SH-SY5Y (cell line): Measurements from ENCODE around the gene PRDM16.

Source experiments
- GATA2 ChIP-seq: IDR thresholded peaks from 2 replicates; pipeline ENCODE4 v1.6.1; 2011; ENCODE audit warnings: mild to moderate bottlenecking, low read depth, low read length
- GATA3 ChIP-seq: IDR thresholded peaks from 2 replicates; pipeline ENCODE4 v1.6.1; 2011; ENCODE audit warnings: low read depth, mild to moderate bottlenecking, low read length, moderate library complexity

The PRDM16 gene

DNA sequence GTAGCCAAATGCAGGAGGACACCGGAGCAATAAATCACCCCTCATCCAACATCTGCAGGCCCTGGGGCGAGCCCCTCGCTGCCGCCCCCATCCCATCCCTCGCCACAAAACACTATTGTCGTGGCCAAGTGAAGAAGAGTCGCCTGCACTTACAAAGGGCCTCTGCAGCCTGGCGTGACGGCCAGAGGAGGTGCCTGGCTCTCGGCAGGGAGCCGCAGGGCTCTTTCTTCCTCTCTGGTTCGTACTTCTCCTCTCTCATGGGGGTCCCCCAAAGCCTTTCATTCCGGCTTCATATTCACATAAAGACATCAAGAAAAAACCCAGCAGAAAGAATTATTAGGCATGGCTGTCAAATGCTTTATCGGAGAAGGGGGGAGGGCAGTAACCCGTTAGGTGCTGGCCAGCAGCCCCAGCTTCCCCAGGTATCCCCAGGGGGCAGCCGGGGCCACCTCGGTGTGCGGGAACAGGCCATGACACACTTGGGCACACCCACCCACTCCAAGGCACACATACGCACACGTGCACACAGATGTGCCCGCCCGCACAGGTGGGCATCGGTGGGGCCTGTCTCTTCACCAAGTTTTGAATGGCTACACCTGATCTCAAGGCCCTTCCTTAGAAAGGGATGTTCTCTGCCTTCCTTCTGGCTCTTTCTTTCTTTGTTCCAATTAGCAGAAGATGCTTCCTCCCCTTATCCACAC lies 149.1 kb downstream of the PRDM16 start:
- TF ChIP-seq GATA2, result no peak
- no peak for TF ChIP-seq GATA3

DNA sequence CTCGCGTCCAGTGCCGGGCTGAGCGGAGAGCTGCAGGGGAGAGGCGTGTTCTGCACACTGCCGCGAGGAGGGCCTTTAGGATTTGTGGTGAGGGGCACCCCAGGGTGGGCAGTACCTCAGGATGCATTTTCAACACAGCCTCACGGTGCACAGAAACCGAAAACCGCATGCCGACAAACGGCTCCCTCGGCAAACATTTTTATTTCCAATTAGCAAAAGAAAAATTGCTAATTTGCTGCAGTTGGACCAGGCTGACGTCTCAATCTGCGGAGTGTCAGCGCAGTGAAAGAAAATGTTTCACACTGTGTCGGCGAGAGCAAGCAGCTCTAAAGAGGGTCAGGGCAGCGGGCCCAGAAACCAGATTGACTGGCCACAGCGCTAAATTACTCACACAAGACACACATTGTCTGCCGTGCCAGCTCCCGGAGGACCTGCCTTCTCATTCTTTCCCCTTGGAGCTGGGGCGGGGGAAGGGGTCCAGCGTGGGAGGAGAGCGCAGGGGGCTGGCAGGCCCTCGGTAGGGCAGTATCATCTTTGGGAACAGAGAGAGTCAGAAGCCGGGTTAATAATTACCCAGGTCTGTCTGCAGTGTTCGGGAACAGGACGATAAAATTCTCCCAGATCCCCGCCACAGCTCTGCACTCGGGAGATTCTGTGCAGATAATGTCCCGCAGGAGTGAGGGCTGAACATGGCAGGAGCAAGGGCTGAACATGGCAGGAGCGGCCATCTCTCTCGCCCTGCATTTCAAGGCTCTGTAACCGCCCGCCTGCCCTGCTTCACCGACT lies 150.2 kb downstream of the PRDM16 start:
- TF ChIP-seq GATA2, result peak; percentile 85
- no peak for TF ChIP-seq GATA3

DNA sequence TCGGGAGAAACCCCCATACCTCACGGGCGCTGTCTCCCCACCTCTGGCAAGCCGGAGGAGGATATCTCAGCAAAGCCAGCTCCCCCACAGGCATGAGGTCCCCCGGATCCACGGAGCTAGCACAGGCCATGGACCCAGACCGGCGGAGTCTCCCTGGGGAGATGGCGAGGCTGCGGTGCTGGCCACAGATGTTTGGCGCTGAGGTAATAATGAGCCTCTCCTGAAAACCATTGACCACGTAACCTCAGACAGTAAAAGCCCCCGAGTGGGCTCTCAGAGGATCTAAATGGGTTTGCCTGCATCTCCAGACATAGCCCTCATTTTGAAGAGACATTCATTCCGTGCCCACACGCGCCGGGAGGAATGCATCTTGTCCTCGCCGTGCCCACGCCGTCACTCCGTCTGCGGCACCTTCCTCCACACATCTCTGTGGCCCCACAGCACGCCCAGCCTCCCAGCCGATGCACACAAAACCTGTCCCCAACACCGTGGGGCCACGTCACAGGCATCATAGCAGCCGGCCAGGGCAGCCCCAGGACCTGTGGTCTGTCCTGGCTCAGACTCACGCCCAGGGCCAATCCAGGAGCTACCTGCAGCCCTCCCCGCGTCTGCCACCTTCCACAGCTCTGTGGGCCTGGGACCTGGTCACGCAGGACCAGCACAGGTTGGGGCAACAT lies 150.9 kb downstream of the PRDM16 start:
- TF ChIP-seq GATA2 (no peak), GATA3 (no peak)

GRCh38 chr1:3221112-3222041 lies 152.4 kb downstream of the PRDM16 start:
- TF ChIP-seq GATA2, result no peak

- TF ChIP-seq GATA3, result no peak
- TF ChIP-seq GATA2, result no peak
These were observed 153.2 kb downstream of the PRDM16 start for GRCh38 chr1:3222042-3222692.

- TF ChIP-seq GATA2, result no peak
- no peak for TF ChIP-seq GATA3
These were observed 156.7 kb downstream of the PRDM16 start for GRCh38 chr1:3225661-3226060.

DNA sequence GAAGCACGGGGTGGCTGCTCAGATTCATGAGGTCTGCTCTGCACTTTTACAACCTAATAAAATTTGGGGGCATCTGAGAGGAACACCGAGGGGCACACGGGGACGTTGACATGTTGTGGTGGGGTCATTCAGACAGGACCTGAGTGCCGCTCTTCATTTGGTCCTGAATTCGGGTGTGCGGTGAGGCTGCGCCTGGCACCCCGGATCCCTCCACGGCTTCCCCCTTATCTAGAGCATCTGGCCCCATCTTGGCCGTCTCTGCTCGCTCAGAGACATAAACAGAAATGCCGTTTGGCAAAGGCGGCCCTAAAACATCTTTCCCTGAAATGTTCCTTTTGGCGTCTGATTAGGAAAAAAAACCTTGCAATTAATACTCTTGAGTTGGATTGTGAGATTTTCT lies 157.2 kb downstream of the PRDM16 start:
- no peak; the same call in 1 of the 2 replicates for TF ChIP-seq GATA2
- no peak for TF ChIP-seq GATA3

GRCh38 chr1:3226701-3227350 lies 157.8 kb downstream of the PRDM16 start:
- TF ChIP-seq GATA2 (no peak), GATA3 (no peak)

DNA sequence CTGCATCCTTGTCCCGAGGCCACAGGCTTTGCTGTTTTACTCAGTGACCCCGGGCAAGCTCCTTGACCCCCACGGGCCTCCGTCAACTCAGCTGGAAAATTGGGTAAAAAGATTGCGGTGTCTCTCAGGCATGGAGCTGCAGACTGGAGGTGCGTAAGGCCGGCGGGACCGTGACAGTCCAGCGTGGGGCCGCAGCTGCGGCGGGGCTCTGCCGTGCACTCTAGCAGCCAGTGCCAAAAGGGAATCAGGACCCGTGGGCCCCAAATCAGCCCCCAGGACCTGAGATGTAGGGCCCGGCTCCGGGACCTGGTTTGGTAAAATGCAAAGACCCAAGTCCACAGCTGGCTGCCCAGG lies 158.3 kb downstream of the PRDM16 start:
- TF ChIP-seq GATA2 (no peak), GATA3 (no peak)

GRCh38 chr1:3227893-3228292 lies 158.9 kb downstream of the PRDM16 start:
- TF ChIP-seq GATA2 (no peak), GATA3 (no peak)

- TF ChIP-seq GATA3 (no peak), GATA2 (no peak)
These were observed 160.2 kb downstream of the PRDM16 start for GRCh38 chr1:3229081-3229725.

DNA sequence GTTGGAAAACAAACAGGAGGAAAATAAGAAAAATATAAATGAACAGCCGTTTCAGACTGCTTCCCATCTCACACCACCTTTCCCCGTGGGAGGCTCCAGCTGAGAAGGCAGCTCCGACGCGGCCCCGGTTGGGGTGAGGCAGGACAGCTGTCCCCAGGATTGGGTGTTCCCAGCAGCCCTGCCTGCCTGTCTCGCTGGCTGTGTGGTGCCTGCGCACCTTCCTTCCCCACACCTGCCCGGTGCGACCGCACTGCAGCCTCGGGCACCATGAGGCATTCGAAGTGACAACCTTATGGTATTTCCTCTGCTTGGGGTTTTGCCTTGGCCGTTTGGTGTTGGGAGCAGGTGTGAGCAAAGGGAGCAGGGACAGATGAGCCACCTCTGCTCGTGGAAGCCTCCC lies 161.6 kb downstream of the PRDM16 start:
- no peak for TF ChIP-seq GATA2
